HCT116 (cell line): ENCODE measurements around the gene ADGRD1. TPM values are rescaled to one million over a fixed set of nuclear protein-coding genes. Genes with fewer than 3 reads are reported as not detected.
"Not testable (repeated sequence)": the region's sequence is repeated elsewhere in the genome, so short reads cannot be mapped to it uniquely, and the experiment has no call there.

Source experiments
- ATAC-seq: fragments of 200-7000 bp; cut with Tn5 transposase; 2 replicates; pipeline ENCODE4 v1.9.1; 2020; ENCODE audit warnings: mild to moderate bottlenecking, moderate library complexity
- BruUV-seq: library from RNA; stranded (reverse); fragments of 400-500 nt; replicated peaks from 2 replicates; lab custom pipeline; 2021; lab: Mats Ljungman, UMichigan
- CTCF ChIA-PET: fragments of 300-600 bp; sonication (Branson Sonifier 250); formaldehyde crosslinking; loops from one replicate; lab custom pipeline; 2021; ENCODE audit warnings: antibody characterized with exemption; lab: Charles Lee
- POLR2A ChIA-PET: fragments of 300-600, 350-600 bp; sonication (Branson Sonifier 250); formaldehyde crosslinking; loops from one replicate; lab custom pipeline; 2021; ENCODE audit warnings: antibody characterized with exemption; lab: Charles Lee
- RAD21 ChIA-PET, 2 experiments: fragments of 300-600 bp; sonication (Branson Sonifier 250); formaldehyde crosslinking; loops; one replicate each; lab custom pipeline; 2023; ENCODE audit warnings: low total read pairs in 2 of 2; ENCODE audit not compliant: uncharacterized antibody in 2 of 2, unreplicated experiment in 2 of 2, low non-redundant PET in 1 of 2; lab: Charles Lee
- DNase-seq: peaks from one replicate; pipeline ENCODE4 v3.0.0-alpha.2; 2010; ENCODE audit warnings: low read depth, low spot score
- H2AFZ ChIP-seq: fragments of 200-600 bp; shearing (Covaris generic), sonication (generic); 2 replicates; pipeline ENCODE4 v1.6.1; 2017; ENCODE audit warnings: low read depth, mixed run types, mixed read lengths, antibody characterized with exemption, low read length; ENCODE audit not compliant: poor library complexity, severe bottlenecking
- H3K27ac ChIP-seq: 2 replicates; pipeline ENCODE4 v1.5.1; 2012; ENCODE audit warnings: low read depth, low read length
- H3K27me3 ChIP-seq: fragments of 200-600 bp; sonication (generic); 2 replicates; pipeline ENCODE4 v1.6.1; 2016; ENCODE audit warnings: mixed run types, low read length, mixed read lengths; ENCODE audit not compliant: insufficient read depth
- H3K36me3 ChIP-seq, 2 experiments: fragments of 200-500 bp in 1 of 2; fragments of 200-600 bp in 1 of 2; sonication (Bioruptor generic) in 1 of 2; sonication (generic) in 1 of 2; 2 replicates each; pipeline versions ENCODE4 v1.5.1 to v1.6.1; 2014 to 2016; ENCODE audit warnings: low read length in 2 of 2, inconsistent platforms in 1 of 2, mixed read lengths in 1 of 2, mixed run types in 1 of 2; ENCODE audit not compliant: insufficient read depth in 2 of 2, control insufficient read depth in 1 of 2
- H3K4me1 ChIP-seq, 2 experiments: fragments of 200-600 bp in 1 of 2; sonication (generic) in 1 of 2; 2 replicates each; pipeline versions ENCODE4 v1.5.1 to v1.6.1; 2012 to 2017; ENCODE audit warnings: low read length in 2 of 2, inconsistent platforms in 1 of 2, mild to moderate bottlenecking in 1 of 2, mixed read lengths in 1 of 2, mixed run types in 1 of 2, moderate library complexity in 1 of 2; ENCODE audit not compliant: insufficient read depth in 2 of 2, control insufficient read depth in 1 of 2
- H3K4me2 ChIP-seq: fragments of 200-600 bp; sonication (generic); 2 replicates; pipeline ENCODE4 v1.6.1; 2017; ENCODE audit warnings: mixed run types, low read length, mixed read lengths
- H3K4me3 ChIP-seq, 2 experiments: fragments of 200-600 bp in 1 of 2; sonication (generic) in 1 of 2; replicated peaks in 1 of 2; 2 replicates each; pipeline ENCODE4 v1.5.1; 2011 to 2016; ENCODE audit warnings: low read length in 2 of 2, control low read depth in 1 of 2, low read depth in 1 of 2, mild to moderate bottlenecking in 1 of 2, mixed read lengths in 1 of 2, mixed run types in 1 of 2
- H3K79me2 ChIP-seq: fragments of 200-600 bp; sonication (generic); 2 replicates; pipeline ENCODE4 v1.6.1; 2017; ENCODE audit warnings: mild to moderate bottlenecking, mixed run types, low read length, moderate library complexity, mixed read lengths; ENCODE audit not compliant: insufficient read depth
- H3K9ac ChIP-seq: fragments of 200-600 bp; sonication (generic); 2 replicates; pipeline ENCODE4 v1.6.1; 2016; ENCODE audit warnings: low read length, mixed read lengths
- H3K9me2 ChIP-seq: fragments of 200-600 bp; sonication (generic), shearing (Covaris generic); 2 replicates; pipeline ENCODE4 v1.6.1; 2017; ENCODE audit warnings: mixed run types, mild to moderate bottlenecking, moderate library complexity; ENCODE audit not compliant: insufficient read depth
- H3K9me3 ChIP-seq, 2 experiments: fragments of 200-500 bp in 1 of 2; fragments of 200-600 bp in 1 of 2; sonication (Bioruptor generic) in 1 of 2; sonication (generic) in 1 of 2; 2 replicates each; pipeline ENCODE4 v1.6.1; 2014 to 2017; ENCODE audit warnings: low read length in 2 of 2, mixed read lengths in 2 of 2, inconsistent platforms in 1 of 2, low read depth in 1 of 2, mild to moderate bottlenecking in 1 of 2, mixed run types in 1 of 2, moderate library complexity in 1 of 2; ENCODE audit not compliant: control insufficient read depth in 1 of 2, insufficient read depth in 1 of 2
- H4K20me1 ChIP-seq: fragments of 200-600 bp; sonication (generic), shearing (Covaris generic); 2 replicates; pipeline ENCODE4 v1.6.1; 2017; ENCODE audit warnings: mixed run types, mild to moderate bottlenecking, moderate library complexity; ENCODE audit not compliant: insufficient read depth
- ATF3 ChIP-seq: IDR thresholded peaks from 2 replicates; pipeline ENCODE4 v1.6.1; 2012
- CBX3 ChIP-seq: IDR thresholded peaks from 2 replicates; pipeline ENCODE4 v1.6.1; 2012; ENCODE audit warnings: low read depth
- ELF1 ChIP-seq: IDR thresholded peaks from 2 replicates; pipeline ENCODE4 v1.6.1; 2012; ENCODE audit warnings: low read depth, borderline replicate concordance
- FOSL1 ChIP-seq: IDR thresholded peaks from 2 replicates; pipeline ENCODE4 v1.6.1; 2012; ENCODE audit warnings: low read depth
- JUND ChIP-seq: IDR thresholded peaks from 2 replicates; pipeline ENCODE4 v1.6.1; 2012
- SIN3A ChIP-seq: IDR thresholded peaks from 2 replicates; pipeline ENCODE4 v1.6.1; 2012; ENCODE audit warnings: low read depth
- SP1 ChIP-seq: IDR thresholded peaks from 2 replicates; pipeline ENCODE4 v1.6.1; 2012; ENCODE audit warnings: low read depth
- ZNF274 ChIP-seq: fragments of 200-500 bp; sonication (Bioruptor generic); IDR thresholded peaks from 2 replicates; pipeline ENCODE4 v1.6.1; 2014; ENCODE audit warnings: mild to moderate bottlenecking, low read depth, low read length, inconsistent platforms
- intact Hi-C: fragments of 100-400 bp; cut with micrococcal nuclease; formaldehyde crosslinking; loops from 2 replicates; pipeline ENCODE4 v1.10.0; 2022
- total RNA-seq: library from RNA; stranded (reverse); gene quantifications from one replicate; pipeline ENCODE4 v1.2.1, GENCODE V29; 2021; ENCODE audit not compliant: unreplicated experiment

The ADGRD1 gene
- total RNA-seq, 1 experiment from 2014 or later, result 0.44 TPM

GRCh38 chr12:130937546-130937945 lies 16.2 kb upstream of the ADGRD1 start:
- CTCF ChIA-PET, H3K9me3 ChIP-seq, H3K27ac ChIP-seq, H3K9me2 ChIP-seq, H3K79me2 ChIP-seq, BruUV-seq, H3K4me1 ChIP-seq, H3K9ac ChIP-seq, H3K4me3 ChIP-seq, H4K20me1 ChIP-seq, intact Hi-C loops, H3K4me2 ChIP-seq, H2AFZ ChIP-seq, POLR2A ChIA-PET, RAD21 ChIA-PET, ATAC-seq, H3K36me3 ChIP-seq, DNase-seq: not testable (repeated sequence)
- peaks cover 26% of the 10 kb centered on the region for H3K27me3 ChIP-seq

- Histone ChIP-seq H3K27me3 (peaks cover 20% of the 10 kb centered on the region), H3K9me3 (no peaks in the 10 kb centered on the region), H3K27ac (no peak overlapping the region), H3K9ac (no peak overlapping the region), H3K36me3 (no peaks in the 10 kb centered on the region), H3K9me2 (no peaks in the 10 kb centered on the region), H3K4me2 (no peak overlapping the region), H4K20me1 (no peaks in the 10 kb centered on the region; the same call in 1 of the 2 replicates), H3K79me2 (no peaks in the 10 kb centered on the region), H3K4me1 (no peaks in the 10 kb centered on the region), H2AFZ (no peak overlapping the region), H3K4me3 (no peak overlapping the region)
- CTCF ChIA-PET, result no interaction called here
- intact Hi-C loops, result no loop called here
- ATAC-seq (no peak), DNase-seq (no peak)
- TF ChIP-seq ATF3, result no peak
- POLR2A ChIA-PET, result no interaction called here
- BruUV-seq, result no TSS peak
- RAD21 ChIA-PET, result no interaction called here
These were observed 15.5 kb upstream of the ADGRD1 start for GRCh38 chr12:130938186-130938585.

GRCh38 chr12:130944878-130945277 lies 8.8 kb upstream of the ADGRD1 start:
- Histone ChIP-seq H3K4me2 (no peak overlapping the region), H3K9ac (no peak overlapping the region), H2AFZ (no peak overlapping the region), H3K4me1 (no peaks in the 10 kb centered on the region), H3K9me3 (no peaks in the 10 kb centered on the region), H3K27ac (no peak overlapping the region), H3K9me2 (no peaks in the 10 kb centered on the region), H4K20me1 (no peaks in the 10 kb centered on the region; the same call in 1 of the 2 replicates), H3K79me2 (no peaks in the 10 kb centered on the region), H3K36me3 (no peaks in the 10 kb centered on the region), H3K4me3 (no peak overlapping the region), H3K27me3 (peaks cover 4% of the 10 kb centered on the region)
- DNase-seq (no peak), ATAC-seq (no peak)
- no TSS peak for BruUV-seq
- intact Hi-C loops, result no loop called here
- TF ChIP-seq ELF1, result no peak
- TF ChIP-seq SIN3A, result no peak
- no peak for TF ChIP-seq JUND
- TF ChIP-seq ZNF274, result no peak
- TF ChIP-seq CBX3, result no peak
- no peak for TF ChIP-seq FOSL1
- no peak for TF ChIP-seq SP1
- RAD21 ChIA-PET, result no interaction called here
- POLR2A ChIA-PET, result no interaction called here
- CTCF ChIA-PET, result no interaction called here
